Measurements from ENCODE around the gene SIMC1.
"Not testable (repeated sequence)": the region's sequence is repeated elsewhere in the genome, so short reads cannot be mapped to it uniquely, and the experiment has no call there.

GRCh38 chr5:176197234-176197858 is 40.9 kb upstream of the SIMC1 start:
- not testable (repeated sequence) for TF ChIP-seq ATF3 (CRISPR knock-in tag; conservative IDR thresholded peaks at IDR 0.05); CTCF (IDR thresholded peaks at IDR 0.05); ATF2 (CRISPR knock-in tag; IDR thresholded peaks at IDR 0.05; ENCODE audit: borderline replicate concordance, low read depth); HMGXB4 (CRISPR knock-in tag; IDR thresholded peaks at IDR 0.05); ZMAT4 (CRISPR knock-in tag; IDR thresholded peaks at IDR 0.05); AFF4 (CRISPR knock-in tag; IDR thresholded peaks at IDR 0.05; ENCODE audit: borderline replicate concordance); ZBTB43 (CRISPR knock-in tag; IDR thresholded peaks at IDR 0.05); SMAD4 (CRISPR knock-in tag; IDR thresholded peaks at IDR 0.05); CREM (CRISPR knock-in tag; IDR thresholded peaks at IDR 0.05); EMX1 (CRISPR knock-in tag; IDR thresholded peaks at IDR 0.05)
